GM21381 (cell line): Measurements from ENCODE around the gene CCR9.

Experiments used
- ATAC-seq: cut with Tn5 transposase; IDR thresholded peaks from one replicate; pipeline ENCODE4 v1.9.1; 2021; ENCODE audit warnings: mild to moderate bottlenecking, moderate library complexity; ENCODE audit not compliant: unreplicated experiment

The CCR9 gene

GRCh38 chr3:45950686-45951600, 64.6 kb downstream of the CCR9 start:
- no peak for ATAC-seq

GRCh38 chr3:45951946-45952345, 65.6 kb downstream of the CCR9 start:
- no peak for ATAC-seq

- no peak for ATAC-seq
These were observed 66.1 kb downstream of the CCR9 start for GRCh38 chr3:45952456-45952855.
